HepG2 (cell line): Measurements from ENCODE around the gene VPS54. TPM values are rescaled to one million over a fixed set of nuclear protein-coding genes. Genes with fewer than 3 reads are reported as not detected.
A peak's percentile ranks its signal among the peaks of the same experiment; 100 is the strongest.

Source experiments
- BCL3 ChIP-seq: sonication (generic); formaldehyde crosslinking; IDR thresholded peaks from 2 replicates; pipeline ENCODE4 v1.5.1; 2020; ENCODE audit warnings: mild to moderate bottlenecking, missing genetic modification reagents, moderate library complexity
- CBX1 ChIP-seq: IDR thresholded peaks from one replicate; pipeline ENCODE4 v1.6.1; 2016; ENCODE audit warnings: antibody characterized with exemption, low read depth
- FLYWCH1 ChIP-seq: sonication (generic); formaldehyde crosslinking; IDR thresholded peaks from 2 replicates; pipeline ENCODE4 v1.8.1; 2023; ENCODE audit warnings: mild to moderate bottlenecking, missing genetic modification reagents
- GABPB1 ChIP-seq: IDR thresholded peaks from 2 replicates; pipeline ENCODE4 v1.6.1; 2016; ENCODE audit warnings: mild to moderate bottlenecking, missing genetic modification reagents, moderate library complexity, missing compliant biosample characterization
- GFI1 ChIP-seq: sonication (generic); formaldehyde crosslinking; IDR thresholded peaks from 2 replicates; pipeline ENCODE4 v1.5.0; 2020; ENCODE audit warnings: missing genetic modification reagents, mild to moderate bottlenecking, borderline replicate concordance
- ISL2 ChIP-seq: sonication (generic); formaldehyde crosslinking; IDR thresholded peaks from 2 replicates; pipeline ENCODE4 v1.5.0; 2020; ENCODE audit warnings: missing genetic modification reagents
- MIER2 ChIP-seq: IDR thresholded peaks from 2 replicates; pipeline ENCODE4 v1.6.1; 2016; ENCODE audit warnings: missing biosample characterization, missing genetic modification reagents
- PBX2 ChIP-seq: IDR thresholded peaks from 2 replicates; pipeline ENCODE4 v1.6.1; 2016; ENCODE audit warnings: control low read depth
- PRDM4 ChIP-seq: sonication (generic); formaldehyde crosslinking; IDR thresholded peaks from 2 replicates; pipeline ENCODE4 v1.9.0; 2021; ENCODE audit warnings: missing genetic modification reagents, borderline replicate concordance
- PREB ChIP-seq: sonication (generic); formaldehyde crosslinking; IDR thresholded peaks from 2 replicates; pipeline ENCODE4 v1.4.0; 2020; ENCODE audit warnings: missing genetic modification reagents
- RCOR2 ChIP-seq: IDR thresholded peaks from 2 replicates; pipeline ENCODE4 v1.6.1; 2016; ENCODE audit warnings: missing biosample characterization, missing genetic modification reagents
- TBL1XR1 ChIP-seq: fragments of 150-350 bp; IDR thresholded peaks from 2 replicates; pipeline ENCODE4 v1.6.1; 2014; ENCODE audit warnings: borderline replicate concordance, low read length; ENCODE audit not compliant: partially characterized antibody
- THAP11 ChIP-seq: IDR thresholded peaks from 2 replicates; pipeline ENCODE4 v1.6.1; 2016; ENCODE audit warnings: missing biosample characterization, missing genetic modification reagents
- ZBTB25 ChIP-seq: IDR thresholded peaks from 2 replicates; pipeline ENCODE4 v1.6.1; 2018; ENCODE audit warnings: missing genetic modification reagents
- ZBTB44 ChIP-seq: sonication (generic); formaldehyde crosslinking; IDR thresholded peaks from 2 replicates; pipeline ENCODE4 v1.4.0; 2020; ENCODE audit warnings: missing genetic modification reagents
- ZNF138 ChIP-seq: sonication (generic); formaldehyde crosslinking; IDR thresholded peaks from 2 replicates; pipeline ENCODE4 v1.5.0; 2020; ENCODE audit warnings: mild to moderate bottlenecking, low read depth, missing genetic modification reagents
- ZNF33A ChIP-seq: sonication (generic); formaldehyde crosslinking; IDR thresholded peaks from 2 replicates; pipeline ENCODE4 v1.5.1; 2020; ENCODE audit warnings: missing genetic modification reagents, mild to moderate bottlenecking, moderate library complexity, borderline replicate concordance
- ZNF446 ChIP-seq: sonication (generic); formaldehyde crosslinking; IDR thresholded peaks from 2 replicates; pipeline ENCODE4 v1.5.0; 2020; ENCODE audit warnings: mild to moderate bottlenecking, missing genetic modification reagents
- ZNF660 ChIP-seq: sonication (generic); formaldehyde crosslinking; IDR thresholded peaks from 2 replicates; pipeline ENCODE4 v1.5.1; 2020; ENCODE audit warnings: mild to moderate bottlenecking, low read depth, missing genetic modification reagents, borderline replicate concordance
- polyA plus RNA-seq, 8 experiments: library from polyadenylated mRNA; depleted of rRNA in 3 of 8; stranded (reverse) in 7 of 8; unstranded in 1 of 8; fragments of >200 nt; fragmentation: Illumina TruSeq in 4 of 8; extraction: Trizol in 4 of 8; gene quantifications; 2 replicates each; pipeline versions ENCODE4 v1.2.1 to v1.2.3, GENCODE V29; 2011 to 2016; ENCODE audit warnings: low read depth in 4 of 8, missing spikeins in 1 of 8, mixed read lengths in 1 of 8; ENCODE audit not compliant: insufficient read depth in 1 of 8
- total RNA-seq, 5 experiments: library from RNA; depleted of rRNA; stranded (reverse); fragments of >200 nt; fragmentation: Illumina TruSeq; extraction: Trizol; gene quantifications; 2 replicates each; pipeline ENCODE4 v1.2.3, GENCODE V29; 2016; ENCODE audit warnings: low read depth in 1 of 5

The VPS54 gene
- total and polyA plus RNA-seq, 2 of the 13 experiments (the other 11 are each of a cell fraction or from before 2014, with no cell fraction given), result 64.7 to 77.5 TPM

GRCh38 chr2:63984606-63985359 lies 34.4 kb downstream of the VPS54 start (continued):
- no peak for TF ChIP-seq ZNF33A
- no peak for TF ChIP-seq ZNF446
- peak; percentile 98 for TF ChIP-seq GFI1
- no peak for TF ChIP-seq PBX2 (CRISPR knock-in tag)
- TF ChIP-seq ZNF660, result no peak
- TF ChIP-seq GABPB1 (CRISPR knock-in tag), result peak; percentile 45; the same call in 1 of the 2 replicates
- no peak for TF ChIP-seq PREB (CRISPR knock-in tag)
- peak; percentile 81 for TF ChIP-seq ZBTB25 (CRISPR knock-in tag)
- TF ChIP-seq CBX1, result no peak
- TF ChIP-seq ZNF138, result no peak
- TF ChIP-seq THAP11 (CRISPR knock-in tag), result peak; percentile 49; the same call in 1 of the 2 replicates
- TF ChIP-seq ISL2, result peak; percentile 89
- TF ChIP-seq RCOR2, result peak; percentile 79
- TF ChIP-seq BCL3, result no peak
- TF ChIP-seq TBL1XR1, result no peak
- TF ChIP-seq PRDM4 (CRISPR knock-in tag), result no peak
- TF ChIP-seq FLYWCH1 (CRISPR knock-in tag), result no peak
- no peak for TF ChIP-seq ZBTB44 (CRISPR knock-in tag)
- TF ChIP-seq MIER2, result no peak
